Tibial nerve (tissue), 3 donors: Measurements from ENCODE around the gene CASKIN2.

Experiments used
- POLR2A ChIP-seq, 2 donors: fragments of 450-650 bp; IDR thresholded peaks; one replicate each; pipeline ENCODE4 v1.6.1; 2017; ENCODE audit warnings: antibody characterized with exemption in 2 of 2, mild to moderate bottlenecking in 2 of 2, moderate library complexity in 2 of 2
- TF ChIP-seq, protein P1 (sequence below), 5 experiments: fragments of 200-600 bp in 3 of 5; fragments of 450-650 bp in 2 of 5; sonication (generic) in 3 of 5; IDR thresholded peaks; one replicate each; pipeline ENCODE4 v1.5.1; 2016 to 2019; ENCODE audit warnings: antibody characterized with exemption in 5 of 5, mild to moderate bottlenecking in 3 of 5, moderate library complexity in 2 of 5

DNA sequence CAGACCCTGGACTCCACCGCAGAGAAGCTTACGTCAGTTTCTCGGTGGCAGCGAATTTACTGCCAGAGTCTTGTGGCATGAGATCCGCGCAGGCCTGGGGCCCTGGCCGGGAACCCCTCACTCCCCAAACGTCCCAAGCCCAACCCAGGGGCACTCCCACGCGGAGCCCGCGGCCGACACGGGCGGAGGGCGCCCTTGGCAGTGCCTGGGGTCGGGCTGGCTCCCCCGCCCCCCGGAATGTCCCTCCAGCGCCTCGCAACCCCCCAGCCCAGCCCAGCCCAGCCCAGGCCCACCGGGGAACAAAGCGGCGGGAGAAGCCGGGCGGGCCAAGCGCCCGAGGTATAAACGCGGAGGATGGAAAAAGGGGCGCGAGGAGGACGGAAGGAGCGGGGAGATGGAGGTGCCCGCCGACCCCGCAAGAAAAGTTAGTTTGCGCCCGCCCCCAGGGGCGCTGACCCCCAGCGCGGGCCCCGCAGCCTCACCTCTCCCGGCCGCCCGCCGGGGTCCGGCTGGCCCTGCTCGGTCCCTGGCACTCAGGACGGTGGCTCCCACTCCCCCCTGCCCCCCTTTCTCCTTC is 330 bp downstream of the CASKIN2 start:
- TF ChIP-seq POLR2A (IDR thresholded peaks at IDR 0.05): peak in 1 of 2 donors; percentile 72
- TF ChIP-seq, protein P1, sequence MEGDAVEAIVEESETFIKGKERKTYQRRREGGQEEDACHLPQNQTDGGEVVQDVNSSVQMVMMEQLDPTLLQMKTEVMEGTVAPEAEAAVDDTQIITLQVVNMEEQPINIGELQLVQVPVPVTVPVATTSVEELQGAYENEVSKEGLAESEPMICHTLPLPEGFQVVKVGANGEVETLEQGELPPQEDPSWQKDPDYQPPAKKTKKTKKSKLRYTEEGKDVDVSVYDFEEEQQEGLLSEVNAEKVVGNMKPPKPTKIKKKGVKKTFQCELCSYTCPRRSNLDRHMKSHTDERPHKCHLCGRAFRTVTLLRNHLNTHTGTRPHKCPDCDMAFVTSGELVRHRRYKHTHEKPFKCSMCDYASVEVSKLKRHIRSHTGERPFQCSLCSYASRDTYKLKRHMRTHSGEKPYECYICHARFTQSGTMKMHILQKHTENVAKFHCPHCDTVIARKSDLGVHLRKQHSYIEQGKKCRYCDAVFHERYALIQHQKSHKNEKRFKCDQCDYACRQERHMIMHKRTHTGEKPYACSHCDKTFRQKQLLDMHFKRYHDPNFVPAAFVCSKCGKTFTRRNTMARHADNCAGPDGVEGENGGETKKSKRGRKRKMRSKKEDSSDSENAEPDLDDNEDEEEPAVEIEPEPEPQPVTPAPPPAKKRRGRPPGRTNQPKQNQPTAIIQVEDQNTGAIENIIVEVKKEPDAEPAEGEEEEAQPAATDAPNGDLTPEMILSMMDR (IDR thresholded peaks at IDR 0.05): no peak
